ENCODE data around the gene FCER1G.

Gene FCER1G

DNA sequence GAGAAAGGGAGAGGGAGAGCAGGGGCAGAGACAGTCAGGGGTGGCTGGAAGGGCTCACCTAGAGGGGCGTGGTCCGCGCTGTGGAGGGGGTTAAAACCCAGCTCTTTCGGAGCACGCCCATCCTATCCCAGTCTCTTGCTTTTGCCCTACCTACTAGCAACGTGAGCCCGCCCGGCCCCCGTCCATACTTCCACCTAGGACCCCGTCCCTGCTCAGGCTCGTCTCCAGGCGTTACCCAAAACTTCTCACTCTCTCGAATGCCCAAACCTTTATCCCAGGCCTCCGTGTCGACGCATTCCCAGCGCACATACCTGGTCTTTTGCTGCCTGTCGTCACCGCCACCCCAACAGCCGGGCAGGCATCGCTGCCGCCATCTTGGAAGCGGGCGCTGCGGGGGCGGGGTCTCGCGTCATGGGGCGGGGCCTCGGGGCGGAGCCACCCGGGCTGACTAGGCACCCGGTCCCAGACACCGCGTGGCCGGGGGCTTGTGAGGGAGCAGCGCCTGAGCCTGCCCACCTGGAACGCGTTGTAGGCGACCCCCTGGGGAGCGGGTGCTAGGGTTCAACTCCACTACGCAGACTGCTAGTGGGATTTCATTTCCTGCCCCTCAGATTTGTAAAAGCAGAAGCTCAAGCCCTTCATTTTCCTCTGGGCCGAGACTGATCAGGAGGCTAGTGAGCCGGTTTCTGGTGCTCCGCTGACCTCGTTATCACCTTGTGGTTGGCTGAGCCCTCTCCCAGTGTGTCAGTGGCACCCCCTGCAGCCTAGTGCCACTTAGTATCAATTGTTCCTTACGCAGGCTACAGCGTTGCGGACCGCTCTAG is 37.8 kb upstream of the FCER1G start, which contains the start of gene B4GALT3:
Gene B4GALT3 (minus strand): TSS at position 396 of the 824 bp plus-strand sequence. CDS start 1,447 bp downstream, outside the sequence.
- H3K4me3 ChIP-seq (ENCODE audit: low read depth, low read length): peak within 1 kb of the TSS; percentile 60
- TF ChIP-seq, protein P1, sequence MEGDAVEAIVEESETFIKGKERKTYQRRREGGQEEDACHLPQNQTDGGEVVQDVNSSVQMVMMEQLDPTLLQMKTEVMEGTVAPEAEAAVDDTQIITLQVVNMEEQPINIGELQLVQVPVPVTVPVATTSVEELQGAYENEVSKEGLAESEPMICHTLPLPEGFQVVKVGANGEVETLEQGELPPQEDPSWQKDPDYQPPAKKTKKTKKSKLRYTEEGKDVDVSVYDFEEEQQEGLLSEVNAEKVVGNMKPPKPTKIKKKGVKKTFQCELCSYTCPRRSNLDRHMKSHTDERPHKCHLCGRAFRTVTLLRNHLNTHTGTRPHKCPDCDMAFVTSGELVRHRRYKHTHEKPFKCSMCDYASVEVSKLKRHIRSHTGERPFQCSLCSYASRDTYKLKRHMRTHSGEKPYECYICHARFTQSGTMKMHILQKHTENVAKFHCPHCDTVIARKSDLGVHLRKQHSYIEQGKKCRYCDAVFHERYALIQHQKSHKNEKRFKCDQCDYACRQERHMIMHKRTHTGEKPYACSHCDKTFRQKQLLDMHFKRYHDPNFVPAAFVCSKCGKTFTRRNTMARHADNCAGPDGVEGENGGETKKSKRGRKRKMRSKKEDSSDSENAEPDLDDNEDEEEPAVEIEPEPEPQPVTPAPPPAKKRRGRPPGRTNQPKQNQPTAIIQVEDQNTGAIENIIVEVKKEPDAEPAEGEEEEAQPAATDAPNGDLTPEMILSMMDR (IDR thresholded peaks at IDR 0.05; ENCODE audit: borderline replicate concordance, insufficient read depth, low read depth, low read length): 0 out of 2 replicates have a peak, but pooled peaks have one; percentile 3

DNA sequence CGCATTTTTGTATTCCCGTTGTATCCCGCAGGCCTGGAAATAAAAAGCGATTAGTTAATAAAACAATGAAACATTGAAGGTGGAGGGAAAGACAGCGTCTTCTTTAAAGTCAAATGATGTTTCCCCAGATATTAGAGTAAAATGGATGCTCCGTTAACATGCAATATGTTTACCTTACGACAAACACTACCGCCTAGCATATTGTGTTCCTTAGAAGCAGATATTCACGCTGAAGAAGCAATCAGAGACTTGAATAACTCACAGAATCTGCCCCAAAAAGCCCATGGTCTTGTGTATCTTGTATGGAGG is 37.2 kb upstream of the FCER1G start:
- TF ChIP-seq, protein P1 (IDR thresholded peaks at IDR 0.05; ENCODE audit: borderline replicate concordance, insufficient read depth, low read depth, low read length): no peak
- H3K4me3 ChIP-seq (ENCODE audit: low read depth, low read length): no peak overlapping the region

DNA sequence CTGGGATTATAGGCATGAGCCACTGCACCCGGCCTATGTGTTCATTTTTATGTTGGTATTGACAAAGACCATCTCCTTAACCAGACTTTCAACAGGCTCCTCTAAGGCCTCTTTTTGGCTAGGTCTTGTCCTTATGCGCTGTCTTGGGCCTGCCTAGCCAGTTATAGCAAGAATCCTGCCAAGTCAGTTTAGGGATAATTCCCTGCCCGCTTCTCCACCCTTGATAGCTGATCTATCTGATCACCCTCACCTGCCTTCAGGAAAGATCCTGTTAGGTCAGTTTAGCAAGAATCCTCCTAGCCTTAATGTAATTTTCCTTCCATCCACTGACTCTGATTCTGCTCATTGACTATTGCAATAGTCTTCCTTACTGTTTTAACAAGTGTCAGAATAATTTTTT is 35.4 kb upstream of the FCER1G start:
- TF ChIP-seq, protein P1 (IDR thresholded peaks at IDR 0.05; ENCODE audit: borderline replicate concordance, insufficient read depth, low read depth, low read length): no peak
- no peak overlapping the region for H3K4me3 ChIP-seq (ENCODE audit: low read depth, low read length)

DNA sequence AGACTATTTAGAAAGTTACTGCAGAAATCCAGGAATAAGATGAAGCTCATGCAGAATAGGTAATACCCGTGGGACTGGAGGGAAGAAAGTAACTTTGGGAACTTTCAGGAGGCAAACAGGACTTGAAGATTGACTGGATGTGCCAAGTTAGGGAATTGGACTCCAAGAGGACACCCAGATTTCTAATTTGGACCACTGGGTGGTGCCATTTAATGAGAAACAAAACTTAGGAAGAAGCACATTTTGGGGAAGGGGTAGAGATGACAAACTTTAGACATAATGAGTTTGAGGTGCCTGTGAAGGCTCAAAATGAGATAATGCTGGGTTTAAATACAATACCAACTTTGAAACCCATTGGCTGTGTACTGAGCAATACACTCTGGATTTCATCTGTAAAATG is 34.5 kb upstream of the FCER1G start:
- H3K4me3 ChIP-seq (ENCODE audit: low read depth, low read length): no peak overlapping the region
- TF ChIP-seq, protein P1 (IDR thresholded peaks at IDR 0.05; ENCODE audit: borderline replicate concordance, insufficient read depth, low read depth, low read length): no peak

DNA sequence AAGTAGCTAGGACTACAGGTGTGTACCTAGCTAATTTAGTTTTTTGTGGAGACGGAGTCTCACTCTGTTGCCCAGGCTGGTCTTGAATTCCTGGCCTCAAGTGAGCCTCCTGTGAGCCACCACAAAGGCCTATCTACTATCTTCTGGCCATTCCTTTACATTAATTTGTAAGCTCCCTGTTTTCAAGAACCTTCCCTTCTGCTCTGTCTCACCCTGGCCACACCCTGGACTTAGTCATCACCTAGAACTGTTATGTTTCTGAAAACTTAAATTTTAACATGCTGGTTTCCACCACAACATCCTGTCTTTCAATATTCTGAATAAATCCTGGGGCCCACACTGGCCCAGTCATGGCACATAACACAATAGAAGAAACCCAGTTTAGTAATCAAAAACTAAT is 32.9 kb upstream of the FCER1G start:
- H3K4me3 ChIP-seq (ENCODE audit: low read depth, low read length): no peak overlapping the region

DNA sequence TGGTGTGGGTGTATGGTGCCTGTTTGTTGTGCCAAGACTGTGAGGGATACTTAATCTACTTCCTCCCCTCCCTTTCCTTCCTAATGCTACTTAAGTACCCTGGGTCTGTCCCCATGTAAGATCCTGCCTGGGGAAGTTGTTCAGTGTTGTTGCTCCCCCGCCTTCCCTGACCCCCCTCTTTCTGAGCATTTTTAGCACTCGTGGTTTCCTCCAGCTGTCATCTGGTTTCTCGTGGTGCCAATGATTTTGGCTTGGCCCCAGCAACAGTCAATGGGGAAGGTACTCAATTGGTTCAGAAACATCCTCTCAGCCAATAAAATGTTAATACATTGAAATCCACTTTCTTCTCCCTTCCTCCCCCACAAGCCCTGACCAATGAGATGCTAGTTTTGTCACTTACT is 29.8 kb upstream of the FCER1G start:
- TF ChIP-seq, protein P1 (IDR thresholded peaks at IDR 0.05; ENCODE audit: borderline replicate concordance, insufficient read depth, low read depth, low read length): no peak
- H3K4me3 ChIP-seq (ENCODE audit: low read depth, low read length): peak overlapping the region; percentile 35

More for the DNA sequence above, 32.9 kb upstream of the FCER1G start:
- TF ChIP-seq, protein P1 (IDR thresholded peaks at IDR 0.05; ENCODE audit: borderline replicate concordance, insufficient read depth, low read depth, low read length): no peak

DNA sequence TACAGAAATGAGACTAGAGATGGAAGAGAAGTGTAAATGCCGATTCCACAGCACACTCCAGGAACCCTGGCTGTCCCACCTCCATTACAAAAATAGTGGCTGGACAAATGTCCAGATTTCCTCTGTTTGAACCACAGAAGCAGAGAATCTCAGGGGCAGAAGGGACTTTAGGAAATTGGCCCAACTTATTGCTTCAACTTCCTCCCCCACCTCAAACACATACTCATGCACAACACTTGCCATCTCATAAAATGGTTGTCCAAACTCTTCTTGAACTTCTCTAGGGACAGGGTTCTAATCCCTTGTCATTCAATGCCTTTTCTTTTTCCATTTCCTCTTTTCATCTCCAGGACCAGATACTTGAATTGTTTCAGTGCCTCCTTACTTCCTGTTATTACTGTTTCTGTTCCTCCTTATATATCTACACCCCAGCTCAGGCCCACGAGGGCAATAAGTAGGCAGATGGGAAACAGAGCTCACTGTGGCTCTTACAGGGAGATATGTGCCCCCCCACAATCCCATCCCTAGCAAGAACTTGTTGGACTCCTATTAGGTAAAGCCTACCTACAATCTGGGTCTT is 29.3 kb upstream of the FCER1G start:
- H3K4me3 ChIP-seq (ENCODE audit: low read depth, low read length): no peak overlapping the region

More for the DNA sequence above, 29.3 kb upstream of the FCER1G start:
- TF ChIP-seq, protein P1 (IDR thresholded peaks at IDR 0.05; ENCODE audit: borderline replicate concordance, insufficient read depth, low read depth, low read length): no peak

All from GM12875 (cell line).